Peyer's patch (tissue), 4 donors: Measurements from ENCODE around the gene ADK.

Experiments
- POLR2A ChIP-seq, 2 donors: fragments of 450-650 bp; IDR thresholded peaks; one replicate each; pipeline ENCODE4 v1.5.1; 2017; ENCODE audit warnings: antibody characterized with exemption in 2 of 2, mild to moderate bottlenecking in 2 of 2, moderate library complexity in 2 of 2
- TF ChIP-seq, protein P1 (sequence below), 6 experiments: fragments of 450-650 bp in 4 of 6; fragments of 200-600 bp in 2 of 6; sonication (generic) in 1 of 6; IDR thresholded peaks; one replicate each; pipeline ENCODE4 v1.5.1; 2017 to 2019; ENCODE audit warnings: antibody characterized with exemption in 6 of 6, mild to moderate bottlenecking in 3 of 6, moderate library complexity in 1 of 6

DNA sequence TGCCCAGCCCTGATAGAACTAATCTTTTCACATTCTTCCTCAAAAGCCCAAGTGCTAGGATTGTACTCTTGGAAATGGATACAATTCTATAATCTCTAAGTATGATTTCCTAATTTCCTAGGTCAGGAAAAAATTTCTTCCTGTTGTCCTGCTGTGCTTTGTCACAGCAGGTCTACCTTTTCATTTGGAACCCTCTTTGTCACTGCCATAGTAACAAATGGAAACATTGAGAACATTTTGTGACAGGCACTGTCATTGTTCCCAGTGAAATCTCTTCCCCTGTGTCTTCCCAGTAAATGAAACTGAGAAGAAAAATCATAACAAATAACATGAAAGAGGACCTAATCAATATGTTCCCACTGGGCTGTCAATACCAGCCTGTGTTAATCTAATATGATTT lies 524.5 kb downstream of the ADK start:
- TF ChIP-seq, protein P1, sequence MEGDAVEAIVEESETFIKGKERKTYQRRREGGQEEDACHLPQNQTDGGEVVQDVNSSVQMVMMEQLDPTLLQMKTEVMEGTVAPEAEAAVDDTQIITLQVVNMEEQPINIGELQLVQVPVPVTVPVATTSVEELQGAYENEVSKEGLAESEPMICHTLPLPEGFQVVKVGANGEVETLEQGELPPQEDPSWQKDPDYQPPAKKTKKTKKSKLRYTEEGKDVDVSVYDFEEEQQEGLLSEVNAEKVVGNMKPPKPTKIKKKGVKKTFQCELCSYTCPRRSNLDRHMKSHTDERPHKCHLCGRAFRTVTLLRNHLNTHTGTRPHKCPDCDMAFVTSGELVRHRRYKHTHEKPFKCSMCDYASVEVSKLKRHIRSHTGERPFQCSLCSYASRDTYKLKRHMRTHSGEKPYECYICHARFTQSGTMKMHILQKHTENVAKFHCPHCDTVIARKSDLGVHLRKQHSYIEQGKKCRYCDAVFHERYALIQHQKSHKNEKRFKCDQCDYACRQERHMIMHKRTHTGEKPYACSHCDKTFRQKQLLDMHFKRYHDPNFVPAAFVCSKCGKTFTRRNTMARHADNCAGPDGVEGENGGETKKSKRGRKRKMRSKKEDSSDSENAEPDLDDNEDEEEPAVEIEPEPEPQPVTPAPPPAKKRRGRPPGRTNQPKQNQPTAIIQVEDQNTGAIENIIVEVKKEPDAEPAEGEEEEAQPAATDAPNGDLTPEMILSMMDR (IDR thresholded peaks at IDR 0.05) = no peak
- no peak for TF ChIP-seq POLR2A (IDR thresholded peaks at IDR 0.05)
